ENCODE measurements around the gene ROBO1.
"Not testable (repeated sequence)": the region's sequence is repeated elsewhere in the genome, so short reads cannot be mapped to it uniquely, and the experiment has no call there.

Gene ROBO1

GRCh38 chr3:79317551-79318518 is 450.0 kb downstream of the ROBO1 start:
- ChIA-PET POLR2A (no interaction called here), CTCF (no interaction called here)
- TF ChIP-seq SUZ12 (IDR thresholded peaks at IDR 0.05) (no peak), ELF4 (IDR thresholded peaks at IDR 0.05) (no peak), NFRKB (IDR thresholded peaks at IDR 0.05) (no peak), FOXM1 (IDR thresholded peaks at IDR 0.05; ENCODE audit: borderline replicate concordance) (no peak), ZNF384 (IDR thresholded peaks at IDR 0.05) (no peak), SP1 (IDR thresholded peaks at IDR 0.05) (no peak), FOXA1 (IDR thresholded peaks at IDR 0.05) (no peak), PKNOX1 (IDR thresholded peaks at IDR 0.05) (no peak), ARNT (IDR thresholded peaks at IDR 0.05) (no peak), FOXK2 (IDR thresholded peaks at IDR 0.05) (no peak), HDGF (IDR thresholded peaks at IDR 0.05; ENCODE audit: borderline replicate concordance) (no peak), TARDBP (IDR thresholded peaks at IDR 0.05) (no peak), L3MBTL2 (conservative IDR thresholded peaks at IDR 0.05) (no peak), BHLHE40 (IDR thresholded peaks at IDR 0.05; ENCODE audit: borderline replicate concordance) (no peak), LEF1 (IDR thresholded peaks at IDR 0.05; ENCODE audit: borderline replicate concordance) (no peak), CTBP1 (IDR thresholded peaks at IDR 0.05; ENCODE audit: borderline replicate concordance) (no peak)
- DNase-seq (ENCODE audit: extremely low spot score): no peak

DNA sequence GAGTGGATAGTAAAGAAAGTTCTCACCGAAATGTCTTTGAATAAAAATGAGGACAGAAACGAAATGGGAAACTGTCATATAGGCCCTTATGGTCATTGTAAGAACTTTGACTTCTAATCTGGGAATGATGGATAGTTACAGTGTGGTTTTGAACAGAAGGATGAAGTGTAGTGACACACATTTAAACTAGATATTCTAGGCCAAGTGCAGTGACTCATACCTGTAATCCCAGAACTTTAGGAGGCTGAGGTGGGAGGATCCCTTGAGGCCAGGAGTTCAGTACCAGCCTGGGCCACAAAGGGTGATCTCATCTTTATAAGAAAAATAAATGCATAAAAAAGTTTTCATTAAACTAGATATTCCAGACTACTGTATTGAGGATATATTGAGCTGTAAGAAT is 452.8 kb downstream of the ROBO1 start:
- DNase-seq (ENCODE audit: extremely low spot score): no peak
- ChIA-PET CTCF (no interaction called here), POLR2A (no interaction called here)
- TF ChIP-seq BHLHE40 (IDR thresholded peaks at IDR 0.05; ENCODE audit: borderline replicate concordance): no peak
- no peak for TF ChIP-seq FOXK2 (IDR thresholded peaks at IDR 0.05)
- no peak for TF ChIP-seq SP1 (IDR thresholded peaks at IDR 0.05)
- TF ChIP-seq HDGF (IDR thresholded peaks at IDR 0.05; ENCODE audit: borderline replicate concordance): no peak
- no peak for TF ChIP-seq FOXA1 (IDR thresholded peaks at IDR 0.05)

- DNase-seq (ENCODE audit: extremely low spot score): no peak
- TF ChIP-seq ZNF384 (IDR thresholded peaks at IDR 0.05) (no peak), NFRKB (IDR thresholded peaks at IDR 0.05) (no peak), FOXK2 (IDR thresholded peaks at IDR 0.05) (no peak), LEF1 (IDR thresholded peaks at IDR 0.05; ENCODE audit: borderline replicate concordance) (no peak), TARDBP (IDR thresholded peaks at IDR 0.05) (no peak), HDGF (IDR thresholded peaks at IDR 0.05; ENCODE audit: borderline replicate concordance) (no peak), FOXM1 (IDR thresholded peaks at IDR 0.05; ENCODE audit: borderline replicate concordance) (no peak), L3MBTL2 (conservative IDR thresholded peaks at IDR 0.05) (no peak), BHLHE40 (IDR thresholded peaks at IDR 0.05; ENCODE audit: borderline replicate concordance) (no peak), SP1 (IDR thresholded peaks at IDR 0.05) (no peak), FOXA1 (IDR thresholded peaks at IDR 0.05) (no peak), CTBP1 (IDR thresholded peaks at IDR 0.05; ENCODE audit: borderline replicate concordance) (no peak), ARNT (IDR thresholded peaks at IDR 0.05) (no peak), ELF4 (IDR thresholded peaks at IDR 0.05) (no peak), SUZ12 (IDR thresholded peaks at IDR 0.05) (no peak), PKNOX1 (IDR thresholded peaks at IDR 0.05) (no peak)
- ChIA-PET CTCF (no interaction called here), POLR2A (no interaction called here)
Observed at GRCh38 chr3:79314544-79314943, 453.3 kb downstream of the ROBO1 start.

GRCh38 chr3:79310016-79310415 is 457.8 kb downstream of the ROBO1 start:
- TF ChIP-seq ZNF384 (IDR thresholded peaks at IDR 0.05): no peak
- TF ChIP-seq ARNT (IDR thresholded peaks at IDR 0.05): no peak
- no peak for DNase-seq (ENCODE audit: extremely low spot score)

GRCh38 chr3:79306934-79307570 is 460.7 kb downstream of the ROBO1 start:
- ChIA-PET CTCF (interaction anchor here (1.2 kb wide), 1 partner anchor 10 kb away, joined by 3 read pairs; no protein-coding TSS in a partner anchor), POLR2A (no interaction called here)
- no peak for TF ChIP-seq L3MBTL2 (conservative IDR thresholded peaks at IDR 0.05)
- TF ChIP-seq TARDBP (IDR thresholded peaks at IDR 0.05): no peak
- TF ChIP-seq BHLHE40 (IDR thresholded peaks at IDR 0.05; ENCODE audit: borderline replicate concordance): no peak
- TF ChIP-seq HDGF (IDR thresholded peaks at IDR 0.05; ENCODE audit: borderline replicate concordance): no peak
- TF ChIP-seq FOXK2 (IDR thresholded peaks at IDR 0.05): no peak
- no peak for TF ChIP-seq LEF1 (IDR thresholded peaks at IDR 0.05; ENCODE audit: borderline replicate concordance)
- TF ChIP-seq SUZ12 (IDR thresholded peaks at IDR 0.05): no peak
- TF ChIP-seq SP1 (IDR thresholded peaks at IDR 0.05): no peak
- TF ChIP-seq FOXA1 (IDR thresholded peaks at IDR 0.05): no peak
- no peak for TF ChIP-seq CTBP1 (IDR thresholded peaks at IDR 0.05; ENCODE audit: borderline replicate concordance)
- no peak for TF ChIP-seq ELF4 (IDR thresholded peaks at IDR 0.05)
- no peak for TF ChIP-seq FOXM1 (IDR thresholded peaks at IDR 0.05; ENCODE audit: borderline replicate concordance)
- no peak for TF ChIP-seq PKNOX1 (IDR thresholded peaks at IDR 0.05)
- no peak for TF ChIP-seq ZNF384 (IDR thresholded peaks at IDR 0.05)
- DNase-seq (ENCODE audit: extremely low spot score): no peak

More at GRCh38 chr3:79310016-79310415, 457.8 kb downstream of the ROBO1 start:
- ChIA-PET POLR2A (no interaction called here), CTCF (no interaction called here)

DNA sequence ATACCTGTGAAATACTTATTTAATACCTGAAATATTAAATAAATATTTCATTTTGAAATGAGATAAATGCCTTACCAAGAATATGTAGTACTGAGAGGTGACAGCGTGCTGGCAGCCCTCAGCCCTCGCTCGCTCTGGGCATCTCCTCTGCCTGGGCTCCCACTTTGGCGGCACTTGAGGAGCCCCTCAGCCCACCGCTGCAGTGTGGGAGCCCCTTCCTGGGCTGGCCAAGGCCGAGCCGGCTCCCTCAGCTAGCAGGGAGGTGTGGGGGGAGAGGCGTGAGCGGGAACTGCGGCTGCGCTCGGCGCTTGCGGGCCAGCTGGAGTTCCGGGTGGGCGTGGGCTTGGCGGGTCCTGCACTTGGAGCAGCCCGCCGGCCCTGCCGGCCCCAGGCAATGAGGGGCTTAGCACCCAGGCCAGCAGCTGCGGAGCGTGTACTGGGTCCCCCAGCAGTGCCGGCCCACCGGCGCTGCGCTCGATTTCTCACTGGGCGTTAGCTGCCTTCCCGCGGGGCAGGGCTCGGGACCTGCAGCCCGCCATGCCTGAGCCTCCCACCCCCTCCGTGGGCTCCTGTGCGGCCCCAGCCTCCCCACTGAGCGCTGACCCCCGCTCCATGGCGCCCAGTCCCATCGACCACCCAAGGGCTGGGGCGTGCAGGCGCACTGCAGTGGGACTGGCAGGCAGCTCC is 467.7 kb downstream of the ROBO1 start:
- CTCF ChIA-PET; POLR2A ChIA-PET; DNase-seq (ENCODE audit: extremely low spot score): not testable (repeated sequence)
